ENCODE measurements around the gene AMZ1.

The AMZ1 gene

GRCh38 chr7:2714636-2715035 lies 26.6 kb downstream of the AMZ1 start:
- no peaks in the 10 kb centered on the region for H3K9me3 ChIP-seq (ENCODE audit: control insufficient read depth, low read length)
- H3K4me1 ChIP-seq (ENCODE audit: control insufficient read depth, insufficient read depth, low read length, poor library complexity, severe bottlenecking) = peaks cover 14% of the 10 kb centered on the region
- 88 to 95% methylated on average over 6 to 9 of the region's 9 CpGs for WGBS, 2 experiments (ENCODE audit: insufficient coverage in 2 of 2)
- no peak overlapping the region for H3K27ac ChIP-seq (ENCODE audit: low read depth, low read length, severe bottlenecking)
- H3K36me3 ChIP-seq (ENCODE audit: control insufficient read depth, insufficient read depth, low read length) = peaks cover 30% of the 10 kb centered on the region
- no peak overlapping the region for H3K4me3 ChIP-seq (ENCODE audit: extremely low read depth, insufficient read depth, low read length, poor library complexity, severe bottlenecking)

GRCh38 chr7:2715341-2716231 lies 27.6 kb downstream of the AMZ1 start:
- Histone ChIP-seq H3K27ac (ENCODE audit: low read depth, low read length, severe bottlenecking) (no peak overlapping the region), H3K4me3 (ENCODE audit: extremely low read depth, insufficient read depth, low read length, poor library complexity, severe bottlenecking) (no peak overlapping the region), H3K4me1 (ENCODE audit: control insufficient read depth, insufficient read depth, low read length, poor library complexity, severe bottlenecking) (peaks cover 14% of the 10 kb centered on the region), H3K9me3 (ENCODE audit: control insufficient read depth, low read length) (no peaks in the 10 kb centered on the region), H3K36me3 (ENCODE audit: control insufficient read depth, insufficient read depth, low read length) (peaks cover 30% of the 10 kb centered on the region)
- 90 to 95% methylated on average over 17 to 21 of the region's 22 CpGs for WGBS, 2 experiments (ENCODE audit: insufficient coverage in 2 of 2)

GRCh38 chr7:2716488-2716887 lies 28.5 kb downstream of the AMZ1 start:
- H3K9me3 ChIP-seq (ENCODE audit: control insufficient read depth, low read length) = no peaks in the 10 kb centered on the region
- H3K4me3 ChIP-seq (ENCODE audit: extremely low read depth, insufficient read depth, low read length, poor library complexity, severe bottlenecking) = no peak overlapping the region
- peaks cover 30% of the 10 kb centered on the region for H3K36me3 ChIP-seq (ENCODE audit: control insufficient read depth, insufficient read depth, low read length)
- 93 to 99% methylated on average over 11 of the region's 11 CpGs for WGBS, 2 experiments (ENCODE audit: insufficient coverage in 2 of 2)
- H3K4me1 ChIP-seq (ENCODE audit: control insufficient read depth, insufficient read depth, low read length, poor library complexity, severe bottlenecking) = peaks cover 14% of the 10 kb centered on the region
- no peak overlapping the region for H3K27ac ChIP-seq (ENCODE audit: low read depth, low read length, severe bottlenecking)

GRCh38 chr7:2716906-2717292 lies 28.9 kb downstream of the AMZ1 start:
- WGBS, 2 experiments (ENCODE audit: insufficient coverage in 2 of 2) = 88 to 95% methylated on average over 8 to 20 of the region's 20 CpGs
- Histone ChIP-seq H3K4me1 (ENCODE audit: control insufficient read depth, insufficient read depth, low read length, poor library complexity, severe bottlenecking) (peaks cover 14% of the 10 kb centered on the region), H3K27ac (ENCODE audit: low read depth, low read length, severe bottlenecking) (peak overlapping the region; percentile 59), H3K9me3 (ENCODE audit: control insufficient read depth, low read length) (no peaks in the 10 kb centered on the region), H3K4me3 (ENCODE audit: extremely low read depth, insufficient read depth, low read length, poor library complexity, severe bottlenecking) (no peak overlapping the region), H3K36me3 (ENCODE audit: control insufficient read depth, insufficient read depth, low read length) (peaks cover 33% of the 10 kb centered on the region)

- Histone ChIP-seq H3K27ac (ENCODE audit: low read depth, low read length, severe bottlenecking) (peak overlapping the region; percentile 59), H3K4me3 (ENCODE audit: extremely low read depth, insufficient read depth, low read length, poor library complexity, severe bottlenecking) (no peak overlapping the region), H3K4me1 (ENCODE audit: control insufficient read depth, insufficient read depth, low read length, poor library complexity, severe bottlenecking) (peaks cover 14% of the 10 kb centered on the region), H3K9me3 (ENCODE audit: control insufficient read depth, low read length) (no peaks in the 10 kb centered on the region), H3K36me3 (ENCODE audit: control insufficient read depth, insufficient read depth, low read length) (peaks cover 34% of the 10 kb centered on the region)
- WGBS, 2 experiments (ENCODE audit: insufficient coverage in 2 of 2) = 92 to 93% methylated on average over 42 to 46 of the region's 47 CpGs
Measured at GRCh38 chr7:2717293-2718261, 29.6 kb downstream of the AMZ1 start.

- Histone ChIP-seq H3K9me3 (ENCODE audit: control insufficient read depth, low read length) (no peaks in the 10 kb centered on the region), H3K27ac (ENCODE audit: low read depth, low read length, severe bottlenecking) (peak overlapping the region; percentile 6), H3K4me3 (ENCODE audit: extremely low read depth, insufficient read depth, low read length, poor library complexity, severe bottlenecking) (no peak overlapping the region), H3K4me1 (ENCODE audit: control insufficient read depth, insufficient read depth, low read length, poor library complexity, severe bottlenecking) (peaks cover 10% of the 10 kb centered on the region), H3K36me3 (ENCODE audit: control insufficient read depth, insufficient read depth, low read length) (peaks cover 41% of the 10 kb centered on the region)
- WGBS, 2 experiments (ENCODE audit: insufficient coverage in 2 of 2) = 92 to 93% methylated on average over 30 to 31 of the region's 34 CpGs
Measured at GRCh38 chr7:2718296-2718965, 30.4 kb downstream of the AMZ1 start.

GRCh38 chr7:2719007-2719406 lies 31.0 kb downstream of the AMZ1 start:
- no peak overlapping the region for H3K4me3 ChIP-seq (ENCODE audit: extremely low read depth, insufficient read depth, low read length, poor library complexity, severe bottlenecking)
- H3K27ac ChIP-seq (ENCODE audit: low read depth, low read length, severe bottlenecking) = no peak overlapping the region
- no peaks in the 10 kb centered on the region for H3K9me3 ChIP-seq (ENCODE audit: control insufficient read depth, low read length)
- peaks cover 41% of the 10 kb centered on the region for H3K36me3 ChIP-seq (ENCODE audit: control insufficient read depth, insufficient read depth, low read length)
- H3K4me1 ChIP-seq (ENCODE audit: control insufficient read depth, insufficient read depth, low read length, poor library complexity, severe bottlenecking) = peaks cover 9% of the 10 kb centered on the region
- 56 to 70% methylated on average over 12 to 16 of the region's 16 CpGs for WGBS, 2 experiments (ENCODE audit: insufficient coverage in 2 of 2)

- WGBS, 2 experiments (ENCODE audit: insufficient coverage in 2 of 2) = 93 to 96% methylated on average over 13 to 15 of the region's 16 CpGs
- Histone ChIP-seq H3K36me3 (ENCODE audit: control insufficient read depth, insufficient read depth, low read length) (peaks cover 39% of the 10 kb centered on the region), H3K27ac (ENCODE audit: low read depth, low read length, severe bottlenecking) (no peak overlapping the region)
Measured at GRCh38 chr7:2720024-2720423, 32.0 kb downstream of the AMZ1 start.

GRCh38 chr7:2721842-2722241 lies 33.8 kb downstream of the AMZ1 start:
- no peak overlapping the region for H3K27ac ChIP-seq (ENCODE audit: low read depth, low read length, severe bottlenecking)
- peaks cover 41% of the 10 kb centered on the region for H3K36me3 ChIP-seq (ENCODE audit: control insufficient read depth, insufficient read depth, low read length)
- H3K9me3 ChIP-seq (ENCODE audit: control insufficient read depth, low read length) = no peaks in the 10 kb centered on the region
- 95 to 99% methylated on average over 19 of the region's 19 CpGs for WGBS, 2 experiments (ENCODE audit: insufficient coverage in 2 of 2)
- no peak overlapping the region for H3K4me3 ChIP-seq (ENCODE audit: extremely low read depth, insufficient read depth, low read length, poor library complexity, severe bottlenecking)
- H3K4me1 ChIP-seq (ENCODE audit: control insufficient read depth, insufficient read depth, low read length, poor library complexity, severe bottlenecking) = peaks cover 4% of the 10 kb centered on the region

More at GRCh38 chr7:2720024-2720423, 32.0 kb downstream of the AMZ1 start:
- no peaks in the 10 kb centered on the region for H3K9me3 ChIP-seq (ENCODE audit: control insufficient read depth, low read length)
- H3K4me3 ChIP-seq (ENCODE audit: extremely low read depth, insufficient read depth, low read length, poor library complexity, severe bottlenecking) = no peak overlapping the region
- peaks cover 9% of the 10 kb centered on the region for H3K4me1 ChIP-seq (ENCODE audit: control insufficient read depth, insufficient read depth, low read length, poor library complexity, severe bottlenecking)

GRCh38 chr7:2722591-2722990 lies 34.6 kb downstream of the AMZ1 start:
- Histone ChIP-seq H3K4me3 (ENCODE audit: extremely low read depth, insufficient read depth, low read length, poor library complexity, severe bottlenecking) (no peak overlapping the region), H3K9me3 (ENCODE audit: control insufficient read depth, low read length) (no peaks in the 10 kb centered on the region), H3K36me3 (ENCODE audit: control insufficient read depth, insufficient read depth, low read length) (peaks cover 36% of the 10 kb centered on the region), H3K27ac (ENCODE audit: low read depth, low read length, severe bottlenecking) (no peak overlapping the region), H3K4me1 (ENCODE audit: control insufficient read depth, insufficient read depth, low read length, poor library complexity, severe bottlenecking) (peaks cover under 1% of the 10 kb centered on the region)
- WGBS, 2 experiments (ENCODE audit: insufficient coverage in 2 of 2) = 96 to 100% methylated on average over 2 to 3 of the region's 4 CpGs

All from mesodermal cell (in vitro differentiated cells).